HG02759 (cell line): ENCODE results near the gene FOXD2.

Source experiments
- ATAC-seq: cut with Tn5 transposase; IDR thresholded peaks from one replicate; pipeline ENCODE4 v1.9.1; 2021; ENCODE audit warnings: mild to moderate bottlenecking, moderate library complexity; ENCODE audit not compliant: unreplicated experiment

The FOXD2 gene

DNA sequence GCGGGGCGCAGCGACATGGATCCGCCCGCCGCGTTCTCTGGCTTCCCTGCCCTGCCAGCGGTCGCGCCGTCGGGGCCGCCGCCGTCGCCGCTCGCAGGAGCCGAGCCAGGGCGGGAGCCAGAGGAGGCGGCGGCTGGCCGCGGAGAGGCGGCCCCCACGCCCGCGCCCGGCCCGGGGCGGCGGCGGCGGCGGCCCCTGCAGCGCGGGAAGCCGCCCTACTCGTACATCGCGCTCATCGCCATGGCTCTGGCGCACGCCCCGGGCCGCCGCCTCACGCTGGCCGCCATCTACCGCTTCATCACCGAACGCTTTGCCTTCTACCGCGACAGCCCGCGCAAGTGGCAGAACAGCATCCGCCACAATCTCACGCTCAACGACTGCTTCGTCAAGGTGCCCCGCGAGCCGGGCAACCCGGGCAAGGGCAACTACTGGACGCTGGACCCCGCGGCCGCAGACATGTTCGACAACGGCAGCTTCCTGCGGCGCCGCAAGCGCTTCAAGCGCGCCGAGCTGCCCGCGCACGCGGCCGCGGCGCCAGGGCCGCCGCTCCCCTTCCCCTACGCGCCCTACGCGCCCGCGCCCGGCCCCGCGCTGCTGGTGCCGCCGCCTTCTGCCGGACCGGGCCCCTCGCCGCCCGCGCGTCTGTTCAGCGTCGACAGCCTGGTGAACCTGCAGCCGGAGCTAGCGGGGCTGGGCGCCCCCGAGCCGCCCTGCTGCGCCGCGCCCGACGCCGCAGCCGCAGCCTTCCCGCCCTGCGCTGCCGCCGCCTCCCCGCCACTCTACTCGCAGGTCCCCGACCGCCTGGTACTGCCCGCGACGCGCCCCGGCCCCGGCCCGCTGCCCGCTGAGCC, 21.3 kb upstream of the FOXD2 start:
- ATAC-seq: no peak

DNA sequence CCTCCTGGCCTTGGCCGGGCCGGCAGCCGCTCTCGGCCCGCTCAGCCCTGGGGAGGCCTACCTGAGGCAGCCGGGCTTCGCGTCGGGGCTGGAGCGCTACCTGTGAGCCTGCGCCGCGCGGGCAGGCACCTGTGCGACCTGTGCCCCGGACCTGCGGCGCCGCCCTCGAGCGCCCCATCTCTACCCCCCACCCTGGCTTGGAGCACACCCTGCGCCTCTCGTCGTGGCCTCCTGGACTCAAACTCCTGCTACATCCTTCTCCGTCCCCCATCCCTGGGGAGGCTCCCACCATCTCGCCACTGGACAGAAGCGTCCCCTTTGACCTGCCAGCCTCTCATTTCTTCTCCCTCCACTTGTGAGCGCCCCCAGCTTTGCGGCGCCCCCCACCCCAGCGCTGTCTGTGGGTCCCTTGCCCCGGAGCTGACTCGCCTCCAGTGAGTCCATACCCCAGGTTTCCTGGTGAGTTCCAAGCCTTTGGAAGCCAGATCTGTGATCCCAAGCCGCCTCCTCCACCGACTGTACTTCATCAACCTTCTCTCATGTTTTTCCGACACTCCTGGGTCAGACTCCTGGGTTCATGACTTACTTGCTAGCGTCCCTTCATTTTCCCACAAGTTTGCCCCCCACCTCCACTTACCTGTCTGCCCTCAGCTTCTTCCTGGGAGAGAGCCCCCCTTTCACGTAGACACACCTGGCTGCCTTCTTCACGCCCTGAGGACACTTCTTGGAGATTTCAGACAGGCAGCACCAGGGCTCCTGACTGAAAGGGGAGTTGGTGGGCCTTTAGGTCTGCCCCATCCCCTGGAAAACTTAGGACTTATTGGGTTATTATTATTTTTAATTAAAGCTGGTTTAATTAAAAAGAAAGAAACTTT, 20.4 kb upstream of the FOXD2 start:
- no peak for ATAC-seq

DNA sequence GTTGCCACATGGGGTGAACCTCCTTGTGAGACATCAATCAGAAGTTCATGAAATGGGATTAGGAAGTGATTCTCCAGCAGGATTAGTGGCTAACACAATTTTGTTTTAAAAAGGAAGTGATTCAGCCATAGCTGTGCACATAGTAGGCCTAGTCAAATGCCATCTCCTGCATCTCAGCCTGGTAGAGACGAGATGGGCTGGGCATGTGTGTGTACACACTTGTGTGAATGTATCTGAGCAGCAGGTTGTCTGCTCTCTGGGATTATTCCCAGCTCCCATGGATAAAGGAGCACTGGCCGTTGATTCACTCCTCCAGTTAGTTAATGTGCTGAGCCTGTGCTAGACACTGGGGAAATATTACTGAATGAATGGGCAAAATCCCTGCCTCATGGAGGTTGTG, 19.7 kb upstream of the FOXD2 start:
- no peak for ATAC-seq

DNA sequence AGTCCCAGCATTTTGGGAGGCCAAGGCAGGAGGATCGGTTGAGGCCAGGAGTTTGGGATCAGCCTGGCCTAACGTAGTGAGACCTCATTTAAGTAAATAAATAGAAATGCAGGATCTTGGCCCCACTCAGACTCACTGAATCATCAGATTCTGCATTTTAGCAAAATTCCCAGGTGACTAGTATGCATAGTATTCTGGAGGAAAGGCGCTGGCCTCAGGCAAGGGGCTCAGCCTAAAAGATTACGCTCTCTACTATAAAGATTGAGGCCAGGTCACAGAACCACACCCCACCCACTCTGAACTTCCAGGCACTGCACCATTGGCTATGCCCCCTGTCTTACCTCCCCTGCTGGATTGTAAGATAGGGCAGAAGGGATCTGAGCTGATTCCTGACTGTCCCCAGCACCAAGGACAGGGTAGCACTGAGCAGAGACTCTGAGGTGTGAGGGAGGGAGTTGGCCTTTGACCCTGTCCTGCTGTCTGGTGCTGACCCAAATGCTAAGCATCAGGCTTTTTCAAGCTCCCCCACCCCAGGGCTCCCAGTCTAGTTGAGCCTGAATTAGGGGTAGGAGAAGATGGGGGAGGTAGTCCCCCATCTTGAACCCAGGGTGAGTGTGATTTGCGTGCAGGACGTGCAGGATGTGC, 19.0 kb upstream of the FOXD2 start:
- ATAC-seq: no peak

DNA sequence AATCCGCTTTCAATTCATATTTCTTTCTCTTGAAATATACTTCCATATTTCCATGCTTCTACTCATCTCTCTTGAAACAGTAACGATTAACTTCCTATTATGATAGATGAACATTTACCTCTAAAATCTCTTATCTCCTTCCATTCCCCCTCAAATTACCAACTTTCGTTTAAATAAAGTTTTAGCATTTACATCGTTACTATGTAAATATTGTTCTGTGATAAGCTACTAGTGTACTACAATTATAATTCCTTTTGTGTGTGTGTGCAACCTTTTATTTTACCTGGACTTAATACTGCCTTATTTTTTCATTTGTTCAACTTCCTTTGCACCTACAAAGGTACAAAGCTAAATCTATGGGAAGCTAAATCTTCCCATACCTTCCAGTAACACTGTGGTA, 17.3 kb upstream of the FOXD2 start:
- no peak for ATAC-seq

DNA sequence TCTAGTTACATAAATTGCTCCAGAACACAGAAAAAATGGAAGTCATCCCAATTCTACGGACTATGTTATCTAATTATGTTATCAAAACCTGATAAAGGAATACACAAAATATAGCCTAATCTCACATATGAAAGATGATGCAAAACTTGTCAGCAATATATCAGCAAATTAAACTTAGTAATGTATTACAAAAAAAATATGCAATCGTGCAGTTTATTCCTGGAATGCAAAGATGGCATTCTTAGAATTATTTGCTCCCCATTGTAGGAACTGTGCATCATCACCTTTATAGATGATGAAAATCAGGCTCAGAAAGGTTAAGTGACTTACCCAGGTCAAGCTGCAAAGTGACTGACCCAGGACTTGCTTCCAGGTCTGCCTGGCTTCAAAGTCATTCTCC, 14.0 kb upstream of the FOXD2 start:
- ATAC-seq: no peak

DNA sequence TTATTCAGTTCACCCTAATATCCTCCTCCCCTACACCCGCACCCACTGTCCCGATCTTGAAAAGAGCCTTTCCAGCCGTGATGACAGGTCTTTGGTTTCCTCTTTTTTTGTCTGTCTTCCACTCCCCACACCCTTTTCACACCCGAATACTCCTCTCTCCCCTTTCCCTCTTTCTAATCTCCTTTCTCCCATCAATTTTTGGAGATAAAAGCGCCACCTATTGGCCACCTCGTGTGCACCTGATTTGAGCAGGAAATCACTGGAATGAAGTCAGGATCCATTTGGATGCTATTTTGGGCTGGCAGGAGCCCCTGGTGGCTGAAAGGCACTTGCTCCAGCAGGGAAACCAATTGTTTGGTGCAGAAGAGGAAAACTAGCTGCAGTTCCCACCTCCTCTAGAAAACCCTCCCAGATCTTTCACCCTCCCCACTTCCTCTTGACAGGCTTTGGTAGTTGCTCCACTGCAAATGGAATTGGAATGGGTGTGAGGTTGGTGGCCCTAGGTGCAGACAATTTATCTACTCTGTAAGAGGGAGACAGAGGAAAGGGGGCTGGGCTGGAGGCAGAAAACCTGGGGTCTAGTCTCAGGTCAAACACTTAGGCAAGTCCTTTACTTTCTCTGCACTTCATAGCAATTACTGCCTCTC, 13.4 kb upstream of the FOXD2 start:
- ATAC-seq: no peak

DNA sequence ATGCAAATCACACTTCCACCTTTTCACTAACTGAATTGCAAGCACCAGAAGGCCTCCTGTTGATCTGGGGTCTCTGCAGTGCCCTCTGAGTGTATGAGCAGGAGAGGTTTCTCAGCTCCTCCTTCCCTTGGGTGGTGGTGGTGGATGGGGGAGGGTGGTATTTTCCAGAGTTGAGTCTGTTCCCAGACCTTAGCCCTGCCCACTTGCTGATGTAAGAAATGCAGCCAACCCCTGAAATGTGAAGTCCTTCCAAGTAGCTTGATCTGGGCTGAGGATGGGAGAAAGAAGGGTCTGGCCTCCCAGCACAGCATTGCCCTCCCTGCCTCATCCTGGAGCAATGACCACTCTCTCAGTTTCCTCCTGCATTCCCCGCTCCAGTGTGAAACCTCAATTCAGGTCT, 6.3 kb upstream of the FOXD2 start:
- ATAC-seq: no peak

DNA sequence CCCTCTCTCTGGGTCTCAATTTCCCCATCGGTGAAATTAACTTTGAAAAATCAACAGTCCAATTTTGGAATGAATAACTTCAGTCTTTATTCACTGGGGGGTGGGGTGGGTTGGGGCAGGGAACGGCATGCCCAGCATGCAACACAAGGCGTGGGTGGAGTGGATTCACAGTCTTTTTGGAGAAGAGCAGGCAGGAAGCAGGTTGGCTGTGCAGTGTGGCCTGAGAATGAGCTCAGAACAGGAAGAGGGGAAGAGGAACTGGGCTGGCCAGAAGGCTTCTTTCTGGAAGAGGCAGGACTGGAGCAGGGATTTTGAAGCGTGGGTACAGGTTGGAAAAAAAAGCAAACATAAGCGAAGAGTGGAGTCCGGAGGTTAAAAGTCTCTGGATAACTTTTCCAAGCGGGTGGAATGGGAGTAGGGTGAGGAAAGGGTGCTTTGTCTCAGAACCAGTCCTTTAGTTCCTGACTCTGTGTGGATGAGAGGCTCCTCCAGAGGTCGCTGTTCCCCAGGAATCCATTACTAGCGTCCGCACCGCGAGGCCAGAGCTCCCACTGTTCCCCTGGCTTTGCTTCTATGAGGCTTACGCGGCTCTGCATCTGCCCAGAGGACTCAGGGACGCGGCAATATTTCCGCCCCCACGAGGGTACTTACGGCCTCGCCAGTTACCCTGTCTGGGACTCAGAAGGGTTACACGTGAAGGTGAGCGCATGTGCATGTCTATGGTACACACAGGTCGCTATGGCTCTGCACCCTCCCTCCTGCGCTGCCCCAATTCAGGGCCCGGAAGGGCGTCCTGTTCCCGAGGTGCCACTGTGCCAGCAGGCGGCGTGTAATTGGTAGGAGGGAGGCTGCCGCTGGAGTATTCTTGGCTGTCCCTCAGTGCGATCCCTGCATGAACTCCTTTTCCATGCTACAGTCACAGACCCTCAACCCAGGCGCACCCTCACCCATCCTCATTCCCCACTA, 5.5 kb upstream of the FOXD2 start:
- no peak for ATAC-seq

DNA sequence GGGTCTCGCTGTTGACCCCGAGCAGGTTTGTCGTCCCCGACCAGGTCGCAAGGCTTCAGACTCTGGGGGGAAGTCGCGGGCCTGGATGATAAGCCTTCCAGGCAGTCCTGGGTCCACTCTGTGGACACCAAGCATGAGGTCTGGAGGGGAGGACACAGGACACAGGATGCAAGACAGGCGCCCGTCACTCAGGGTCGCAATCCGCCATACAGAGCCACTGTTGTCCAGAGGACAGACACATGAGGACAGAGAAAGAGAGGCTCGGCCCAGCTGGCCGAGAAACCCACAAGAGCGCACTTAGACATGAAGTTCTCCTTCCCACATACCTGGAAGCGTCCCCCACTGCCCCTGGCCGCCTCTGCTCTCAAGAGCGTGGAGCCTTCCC, 4.8 kb upstream of the FOXD2 start:
- ATAC-seq: no peak

DNA sequence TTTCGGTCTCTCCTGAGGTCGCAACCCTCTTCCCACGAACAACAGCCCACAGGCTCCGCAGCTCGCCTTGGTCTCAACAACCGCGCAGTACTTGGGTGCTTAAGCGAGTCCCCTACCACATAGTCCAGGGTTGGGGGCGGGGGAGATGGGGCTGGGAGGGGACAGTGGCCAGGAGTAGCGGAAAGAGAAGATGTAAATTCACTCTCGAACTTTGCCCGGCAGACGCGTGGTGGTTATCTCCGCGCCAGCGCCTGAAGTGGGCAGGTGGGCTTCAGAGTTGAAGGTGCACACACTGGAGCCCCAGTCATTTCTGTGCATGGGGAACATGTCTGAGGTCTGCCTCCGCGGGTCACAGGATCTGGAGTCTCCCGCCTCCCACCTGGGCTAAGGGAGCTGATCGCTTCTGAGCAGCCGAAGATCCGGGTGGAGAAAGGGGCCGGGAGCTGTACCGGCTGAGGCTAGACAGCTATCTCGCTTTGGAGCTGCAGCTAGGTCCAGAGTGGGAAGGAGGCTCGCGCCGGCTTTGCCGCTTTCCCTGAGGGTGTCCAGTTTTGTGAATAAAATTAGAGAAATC, 4.3 kb upstream of the FOXD2 start:
- ATAC-seq: no peak

DNA sequence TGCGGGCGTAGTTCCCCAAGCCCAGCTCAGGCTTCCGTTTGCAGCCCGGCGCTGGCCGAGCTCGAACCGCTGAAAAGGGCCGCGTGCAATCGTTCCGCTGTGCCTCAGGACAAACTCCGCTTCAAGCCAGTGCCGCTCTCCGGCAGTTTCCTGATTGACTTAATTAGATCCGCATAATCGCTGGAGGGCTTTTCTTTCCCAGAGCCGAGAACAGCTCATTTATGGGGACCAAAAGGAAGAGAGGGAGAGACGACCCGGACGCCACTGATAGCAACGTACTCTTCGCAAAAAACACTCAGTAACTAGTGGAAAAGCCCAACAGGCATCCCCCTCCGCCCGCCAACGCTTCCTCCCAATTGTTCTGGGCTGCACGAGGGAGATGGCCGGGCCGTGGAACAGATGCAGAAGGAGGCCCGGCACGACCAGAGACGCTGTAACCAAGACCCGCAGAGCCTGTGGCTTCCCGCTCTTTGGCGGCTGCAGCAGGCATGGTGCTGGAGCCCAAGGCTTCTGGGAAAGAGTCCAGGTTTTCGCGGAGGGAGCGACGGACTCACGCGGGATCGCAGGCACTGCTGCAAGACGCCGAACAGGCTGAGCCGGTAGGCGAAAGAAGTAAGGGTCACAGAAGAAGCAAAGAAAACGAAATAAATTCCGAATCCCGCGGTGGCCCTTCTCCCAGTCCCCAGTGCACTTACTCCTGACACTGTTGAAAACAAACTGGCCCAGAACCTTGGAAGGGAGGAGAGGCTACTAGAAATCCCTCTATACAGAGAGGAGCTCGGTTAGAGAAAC, 3.6 kb upstream of the FOXD2 start:
- ATAC-seq: no peak

DNA sequence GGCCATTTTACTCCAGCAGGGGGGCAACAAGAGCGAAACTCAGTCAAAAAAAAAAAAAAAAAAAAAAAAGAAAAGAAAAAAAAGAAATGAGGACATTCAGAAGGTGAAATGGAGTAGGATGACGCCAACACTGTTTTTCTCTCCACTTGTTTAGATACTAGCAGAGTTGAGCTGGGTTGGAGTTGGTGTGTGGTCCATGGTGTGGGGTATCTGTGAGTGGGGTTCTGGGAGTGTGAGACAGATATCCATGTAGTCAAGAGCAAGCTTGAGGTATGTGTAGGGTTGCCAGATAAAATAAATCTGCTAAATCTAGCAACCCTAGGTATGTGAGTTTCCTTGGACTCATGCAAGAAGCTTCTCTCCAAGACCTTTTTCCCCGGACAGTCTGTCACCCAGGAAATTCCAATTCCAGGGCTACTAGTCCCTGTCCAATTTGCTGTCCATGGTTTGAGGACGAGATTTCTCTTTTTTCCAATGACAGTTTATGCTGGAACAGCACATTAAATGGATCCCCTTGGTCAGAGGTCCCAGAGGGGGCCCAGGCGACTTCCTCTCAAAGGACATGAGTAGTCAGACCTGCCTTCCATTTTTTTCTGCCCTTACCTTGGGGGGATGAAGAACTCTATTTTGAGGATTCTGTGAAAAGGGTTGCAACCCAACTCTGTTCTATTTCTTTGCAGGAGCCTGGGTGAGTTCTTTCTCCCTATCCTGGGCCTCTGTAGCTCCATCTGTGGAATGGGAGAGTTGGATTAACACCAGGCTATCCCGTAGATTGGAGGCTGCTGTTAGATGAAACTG, 2.1 kb upstream of the FOXD2 start:
- ATAC-seq: no peak

DNA sequence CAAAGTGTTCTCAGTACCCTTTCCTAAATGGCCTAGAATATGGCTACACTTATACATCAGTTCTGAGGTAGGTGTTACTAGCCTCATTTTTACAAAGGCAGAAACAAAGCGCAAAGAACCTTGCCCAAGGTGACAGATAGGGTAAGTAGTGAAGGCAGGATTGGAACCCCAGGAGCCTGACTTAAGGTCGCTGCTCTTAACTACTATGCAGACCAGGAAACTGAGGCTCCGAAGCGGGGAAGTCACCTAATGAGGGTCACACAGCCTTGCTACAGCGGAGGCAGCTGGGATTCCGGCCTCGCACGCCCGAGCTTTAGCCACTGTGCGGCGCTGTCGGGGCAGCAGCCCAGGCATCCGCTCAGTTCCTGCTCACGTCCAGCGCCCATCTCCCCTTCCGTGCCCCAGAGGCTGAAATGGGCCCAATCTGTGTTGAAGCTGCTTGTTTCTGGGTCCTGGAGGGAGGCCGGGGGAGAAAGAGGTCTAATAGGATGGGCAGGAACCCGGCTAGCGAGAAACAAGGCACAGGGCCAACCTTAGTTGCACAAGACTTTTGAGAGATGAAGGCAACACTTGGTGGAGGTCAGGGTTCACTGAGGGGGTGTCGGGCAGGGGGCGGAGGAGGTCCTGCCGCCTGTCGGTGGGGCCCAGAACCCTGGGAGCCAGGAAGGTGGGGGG, 1.4 kb upstream of the FOXD2 start:
- ATAC-seq: peak; percentile 43

DNA sequence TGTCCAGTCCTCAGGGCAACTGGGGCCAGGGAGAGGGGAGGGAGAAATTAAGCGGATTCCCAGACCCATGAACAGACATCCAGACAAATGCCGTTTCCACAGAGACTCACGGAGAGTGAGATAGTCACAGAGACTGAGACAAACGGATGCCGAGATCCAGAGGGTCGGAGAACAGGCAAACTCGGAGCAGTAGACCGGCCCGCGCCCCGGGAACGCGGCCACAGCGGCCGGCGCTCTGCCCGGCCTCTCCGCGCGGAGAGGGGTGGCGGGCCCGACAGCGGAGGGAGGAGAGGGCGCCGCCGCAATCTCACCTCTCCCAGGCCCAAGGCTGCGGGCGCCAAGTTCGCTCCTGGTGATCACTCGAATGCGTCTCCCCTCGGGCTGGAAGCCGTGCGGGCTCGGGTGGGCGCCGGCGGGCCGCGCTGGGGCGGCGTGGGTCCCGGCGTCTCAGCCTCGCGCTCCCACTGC, 831 bp upstream of the FOXD2 start:
- peak; percentile 23 for ATAC-seq

DNA sequence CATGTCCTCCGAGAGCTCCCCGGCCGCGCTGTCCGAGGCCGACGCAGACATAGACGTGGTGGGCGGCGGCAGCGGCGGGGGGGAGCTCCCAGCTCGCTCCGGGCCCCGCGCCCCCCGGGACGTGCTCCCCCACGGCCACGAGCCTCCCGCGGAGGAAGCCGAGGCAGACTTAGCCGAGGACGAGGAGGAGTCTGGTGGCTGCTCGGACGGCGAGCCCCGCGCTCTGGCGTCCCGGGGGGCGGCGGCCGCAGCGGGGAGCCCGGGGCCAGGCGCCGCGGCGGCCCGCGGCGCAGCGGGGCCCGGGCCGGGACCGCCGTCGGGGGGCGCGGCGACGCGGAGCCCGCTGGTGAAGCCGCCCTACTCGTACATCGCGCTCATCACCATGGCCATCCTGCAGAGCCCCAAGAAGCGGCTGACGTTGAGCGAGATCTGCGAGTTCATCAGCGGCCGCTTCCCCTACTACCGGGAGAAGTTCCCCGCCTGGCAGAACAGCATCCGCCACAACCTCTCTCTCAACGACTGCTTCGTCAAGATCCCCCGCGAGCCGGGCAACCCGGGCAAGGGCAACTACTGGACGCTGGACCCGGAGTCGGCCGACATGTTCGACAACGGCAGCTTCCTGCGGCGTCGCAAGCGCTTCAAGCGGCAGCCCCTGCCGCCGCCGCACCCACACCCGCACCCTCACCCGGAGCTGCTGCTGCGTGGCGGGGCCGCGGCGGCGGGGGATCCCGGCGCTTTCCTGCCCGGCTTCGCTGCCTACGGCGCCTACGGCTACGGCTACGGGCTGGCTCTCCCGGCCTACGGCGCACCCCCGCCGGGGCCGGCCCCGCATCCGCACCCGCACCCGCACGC, 547 bp downstream of the FOXD2 start:
- ATAC-seq: no peak
